HG02943 (cell line): Measurements from ENCODE around the gene IL34.

Experiments used
- ATAC-seq: cut with Tn5 transposase; IDR thresholded peaks from one replicate; pipeline ENCODE4 v1.9.1; 2021; ENCODE audit warnings: mild to moderate bottlenecking, low read depth, moderate library complexity; ENCODE audit not compliant: unreplicated experiment

IL34 gene

DNA sequence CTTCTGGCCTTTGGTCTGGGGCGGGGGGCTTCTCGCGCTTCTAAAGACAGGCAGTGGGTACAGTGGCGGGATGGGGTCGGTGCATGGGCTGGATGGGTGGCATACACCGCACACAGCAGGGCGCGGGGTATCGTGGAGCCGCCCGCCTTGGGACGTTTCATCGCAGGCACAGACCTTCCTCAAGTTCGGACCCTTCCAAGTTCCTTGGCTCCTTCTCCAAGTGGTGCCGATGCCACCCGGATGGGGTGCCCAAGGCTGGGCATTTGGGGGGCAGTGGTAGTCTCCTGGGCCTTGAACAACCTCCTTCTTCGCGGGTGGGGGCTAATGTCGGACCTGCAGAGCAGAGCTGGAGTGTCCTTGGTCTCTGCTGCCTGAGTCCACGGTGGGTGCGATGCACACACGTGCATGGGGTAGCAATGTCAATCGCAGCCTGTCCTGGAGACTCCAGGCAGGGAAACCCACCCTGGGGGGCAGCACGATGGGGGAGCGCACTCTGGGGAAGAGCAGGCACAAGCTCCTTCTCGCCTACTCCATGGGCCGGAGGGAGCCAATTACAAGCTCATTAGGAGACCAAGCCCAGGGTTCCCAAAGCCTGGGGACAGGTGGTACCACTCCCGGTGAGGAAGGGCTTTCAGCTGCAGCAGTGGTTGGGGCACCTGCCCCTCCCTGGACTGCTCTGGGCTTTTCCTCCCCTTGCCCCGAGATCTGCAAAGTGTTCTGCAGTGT lies 40.2 kb downstream of the IL34 start:
- no peak for ATAC-seq

DNA sequence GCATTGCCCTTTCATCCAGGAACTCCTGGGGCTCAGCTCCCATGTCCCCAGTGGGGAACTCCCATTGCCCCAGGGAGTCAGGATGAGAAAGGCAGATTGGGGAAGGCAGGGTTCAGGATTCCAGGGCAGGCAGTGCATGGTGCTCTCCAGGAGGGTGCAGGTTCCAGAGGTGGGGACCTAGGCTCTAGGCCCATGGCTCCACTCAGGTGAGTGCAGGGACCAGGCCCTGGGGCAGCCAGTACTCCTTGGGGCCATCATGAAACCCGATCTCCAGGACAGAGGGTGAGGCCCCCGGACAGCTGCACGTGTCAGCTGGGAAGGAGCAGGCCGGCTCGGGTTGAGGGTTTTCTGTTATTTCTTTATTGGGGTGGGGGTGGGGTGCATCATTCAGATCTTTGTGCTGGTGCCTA lies 40.7 kb downstream of the IL34 start:
- ATAC-seq, result no peak

DNA sequence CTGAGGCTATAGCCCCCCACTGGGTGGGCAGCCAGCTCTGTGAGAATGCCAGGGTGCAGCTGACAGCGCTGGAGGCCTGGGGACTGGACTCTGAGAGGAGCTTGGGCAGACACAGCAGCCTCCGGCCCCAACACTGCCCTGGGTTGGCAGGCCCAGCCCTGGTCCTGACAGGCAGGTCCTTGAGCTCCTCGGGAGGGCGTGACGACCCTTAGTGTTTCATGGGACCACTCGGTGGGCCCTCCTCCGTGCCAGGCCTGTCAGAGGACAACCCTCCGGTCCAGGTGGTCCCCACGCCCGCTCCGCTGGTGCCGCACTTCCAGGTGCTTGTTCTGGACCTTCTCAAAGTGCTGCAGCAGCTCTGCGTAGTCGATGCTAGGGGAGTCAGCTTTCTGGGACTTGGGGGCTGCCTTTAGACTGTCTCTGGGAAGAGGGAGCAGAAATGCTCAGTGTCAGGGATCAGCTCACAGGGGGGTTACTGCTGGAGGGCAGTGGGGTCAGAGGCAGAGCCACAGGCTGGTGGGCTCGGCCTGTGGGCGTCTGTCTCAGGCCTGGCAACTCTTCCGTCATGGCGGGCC lies 41.4 kb downstream of the IL34 start:
- no peak for ATAC-seq

DNA sequence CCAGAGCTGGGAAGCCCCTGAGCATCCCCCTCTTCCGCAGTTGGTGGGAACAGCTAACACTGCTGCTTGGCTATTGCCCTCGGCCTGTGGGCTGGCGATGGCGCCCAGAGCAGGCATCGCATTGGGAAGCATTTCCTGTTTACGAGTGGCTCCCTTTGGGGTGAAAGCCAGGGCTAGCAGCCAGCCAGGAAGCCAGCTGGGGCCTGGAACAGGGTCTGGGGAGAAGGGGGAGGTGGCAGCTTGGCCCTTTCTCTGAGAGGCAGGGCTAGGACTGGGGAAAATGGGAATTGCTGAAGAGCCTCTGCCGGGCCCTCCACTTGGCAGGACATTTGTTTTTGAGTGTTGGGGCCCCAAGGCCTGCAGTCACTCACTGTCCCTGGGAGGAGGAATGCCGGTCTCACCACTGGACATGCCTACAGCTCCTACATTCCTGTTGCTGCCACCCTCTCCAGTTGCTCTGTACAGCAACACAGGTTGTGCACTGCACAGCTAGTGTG lies 41.9 kb downstream of the IL34 start:
- no peak for ATAC-seq

DNA sequence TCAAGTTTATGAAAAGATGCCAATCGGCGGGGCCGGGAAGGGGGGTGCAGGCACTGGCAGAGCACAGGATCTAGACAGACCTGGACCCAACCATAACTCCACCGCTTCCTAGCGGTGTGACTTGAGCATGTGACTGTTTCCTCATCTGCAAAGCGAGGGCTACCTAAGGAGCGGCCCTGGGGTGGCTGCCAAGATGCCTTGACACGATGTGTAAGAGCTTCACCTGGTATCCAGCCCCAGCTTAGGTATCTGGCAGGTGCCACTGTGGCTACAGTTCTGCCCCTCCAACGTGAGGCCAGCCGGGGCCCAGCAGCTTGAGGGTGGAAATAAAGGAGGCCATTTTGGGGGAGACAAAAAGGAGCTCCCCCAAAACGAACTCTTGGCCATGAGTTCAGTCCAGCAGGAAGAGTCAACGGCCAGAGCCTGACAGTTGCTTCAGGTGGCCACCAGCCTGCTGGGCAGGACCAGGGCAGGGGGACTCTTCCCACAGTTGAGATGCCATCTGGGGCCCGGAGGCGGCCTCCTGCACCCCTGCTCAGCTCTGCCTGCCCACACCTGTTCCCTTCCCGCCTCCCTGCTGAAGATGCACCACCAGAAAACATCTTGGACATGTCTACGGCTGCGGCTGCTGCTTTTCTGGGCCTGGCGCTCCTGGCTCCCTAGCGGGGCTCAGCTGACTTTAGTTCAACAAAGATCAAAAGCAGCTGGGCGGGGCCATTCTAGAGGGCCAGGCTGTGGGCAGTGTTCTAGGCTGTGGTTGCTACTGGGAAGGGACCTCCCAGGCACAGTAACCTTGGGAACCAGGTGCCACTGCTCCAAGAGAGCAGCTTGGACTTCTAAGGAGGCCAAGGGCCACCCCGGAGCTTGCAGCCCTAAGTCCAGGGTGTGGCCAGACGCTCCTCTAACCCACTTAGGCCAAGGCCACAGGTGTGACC lies 42.9 kb downstream of the IL34 start:
- no peak for ATAC-seq

DNA sequence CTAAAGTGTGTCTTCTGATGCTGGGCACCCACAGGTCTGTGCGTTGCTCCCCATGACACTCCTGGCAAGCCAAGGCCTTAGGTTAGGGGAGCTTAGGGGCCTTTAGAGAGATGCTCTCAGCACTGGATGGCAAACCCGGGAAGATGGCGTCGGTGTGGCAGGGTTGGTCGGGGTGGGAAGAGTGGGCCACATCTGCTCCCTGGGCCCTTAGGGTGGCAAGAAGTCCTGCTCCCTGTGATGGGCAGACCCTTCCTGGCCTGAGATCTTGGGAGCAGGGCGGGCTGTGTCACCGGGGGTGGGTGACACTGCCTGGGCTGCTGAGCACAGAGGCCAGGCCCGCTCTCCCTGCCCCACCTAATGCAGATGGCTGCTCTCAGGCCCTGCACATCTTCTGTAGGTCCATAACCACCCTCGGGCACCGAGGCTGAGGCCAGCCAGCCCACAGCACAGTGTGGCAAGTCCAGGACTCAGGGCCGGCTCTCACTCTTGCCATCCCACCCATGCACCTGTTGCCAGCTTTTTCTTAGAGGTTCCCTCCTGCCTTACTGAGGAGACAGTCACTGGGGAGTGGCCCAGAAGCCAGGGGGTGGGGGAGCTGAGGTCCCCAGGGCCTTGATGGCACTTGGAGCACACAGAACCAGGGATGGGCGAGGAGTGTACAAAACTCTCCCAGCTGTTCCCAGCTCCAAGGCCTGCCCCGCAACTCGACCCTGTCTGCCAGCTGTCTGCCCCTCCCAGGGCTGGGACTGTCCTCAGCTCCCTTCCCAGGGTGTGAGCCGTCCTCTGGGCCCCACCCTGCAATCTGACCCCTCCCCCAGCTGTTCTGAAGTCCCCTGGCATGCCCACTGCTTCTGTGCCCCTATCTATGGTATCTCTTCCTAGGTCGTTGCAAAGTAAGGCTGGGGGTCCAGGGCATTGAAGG lies 43.9 kb downstream of the IL34 start:
- no peak for ATAC-seq

DNA sequence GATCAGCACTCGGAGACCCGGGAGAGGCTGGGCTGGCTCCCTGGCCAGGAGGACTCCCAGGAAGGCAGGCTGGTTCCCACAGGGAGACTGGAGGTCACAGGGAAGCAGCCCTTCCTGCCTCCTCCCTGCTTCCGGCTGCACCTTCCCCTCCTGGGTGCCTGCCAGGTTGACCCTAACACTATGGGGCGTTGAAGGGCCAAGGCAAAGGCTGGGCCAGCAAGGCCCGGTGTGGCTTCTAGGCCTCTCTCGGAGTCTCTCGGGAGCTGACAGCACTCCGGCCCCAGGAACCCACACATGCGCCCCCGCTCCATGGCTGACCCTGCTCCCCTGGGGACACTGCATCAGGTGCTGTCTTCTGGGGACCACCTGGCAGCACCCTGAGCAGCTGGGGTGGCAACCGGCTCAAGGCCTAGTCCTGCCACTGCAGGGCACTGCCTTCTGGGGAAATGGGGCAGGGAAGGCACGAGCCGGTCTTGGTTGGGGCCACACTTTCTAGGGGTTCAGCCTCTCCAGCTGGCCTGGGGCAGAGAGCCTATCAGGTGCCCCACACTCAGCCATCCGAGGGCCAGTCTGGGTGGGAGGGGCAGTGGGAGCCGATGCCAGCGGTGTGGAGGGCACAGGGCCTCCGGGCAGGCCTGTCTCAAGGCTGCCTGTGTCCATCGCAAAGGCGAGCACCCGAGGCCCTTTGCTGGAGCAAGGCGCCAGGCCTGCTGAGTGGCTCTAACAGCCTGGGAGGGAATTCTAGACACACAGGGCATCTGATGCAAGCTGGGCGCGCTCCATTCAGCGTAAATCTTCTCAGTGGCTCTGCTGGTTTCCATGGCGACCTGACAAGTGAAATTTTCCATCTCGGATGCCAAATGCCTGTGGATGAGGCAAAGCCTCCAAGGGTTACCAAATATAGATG lies 45.1 kb downstream of the IL34 start:
- ATAC-seq, result no peak

DNA sequence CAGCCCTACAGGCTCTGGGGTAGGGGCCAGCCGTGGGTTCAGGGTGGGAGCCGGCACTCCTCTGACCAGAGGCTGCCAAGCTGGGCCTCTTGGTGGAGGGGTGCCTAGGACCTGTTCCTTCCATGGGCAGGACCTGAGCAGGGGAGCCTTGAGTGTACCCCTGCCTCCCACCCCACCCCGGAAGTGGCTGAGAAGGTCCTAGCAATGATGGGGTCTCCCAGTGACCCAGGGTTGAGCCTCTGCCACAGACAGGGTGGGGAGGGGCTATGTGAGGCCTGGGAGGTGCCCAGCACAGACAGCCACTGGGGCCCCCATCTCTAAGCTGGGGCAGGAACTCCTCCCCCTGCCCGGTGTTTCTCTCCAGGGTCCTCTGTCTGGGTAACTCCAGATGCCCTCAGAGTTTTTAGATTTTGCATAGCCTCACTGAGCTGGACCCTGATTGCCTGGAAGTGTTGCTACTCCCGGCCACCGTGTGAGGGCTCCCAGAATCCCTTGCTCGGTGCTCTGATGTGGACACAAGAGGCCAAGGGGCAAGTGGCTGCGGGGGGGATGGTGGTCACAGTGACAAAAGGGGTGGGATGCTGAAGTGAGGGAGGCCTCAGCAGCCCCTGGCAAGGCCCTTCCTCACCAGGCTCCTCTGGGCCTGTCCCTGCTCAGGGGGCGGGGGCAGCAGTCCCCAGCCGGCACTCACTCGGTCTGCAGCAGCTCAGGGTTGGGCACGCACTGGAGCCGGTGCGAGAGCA lies 45.9 kb downstream of the IL34 start:
- no peak for ATAC-seq

DNA sequence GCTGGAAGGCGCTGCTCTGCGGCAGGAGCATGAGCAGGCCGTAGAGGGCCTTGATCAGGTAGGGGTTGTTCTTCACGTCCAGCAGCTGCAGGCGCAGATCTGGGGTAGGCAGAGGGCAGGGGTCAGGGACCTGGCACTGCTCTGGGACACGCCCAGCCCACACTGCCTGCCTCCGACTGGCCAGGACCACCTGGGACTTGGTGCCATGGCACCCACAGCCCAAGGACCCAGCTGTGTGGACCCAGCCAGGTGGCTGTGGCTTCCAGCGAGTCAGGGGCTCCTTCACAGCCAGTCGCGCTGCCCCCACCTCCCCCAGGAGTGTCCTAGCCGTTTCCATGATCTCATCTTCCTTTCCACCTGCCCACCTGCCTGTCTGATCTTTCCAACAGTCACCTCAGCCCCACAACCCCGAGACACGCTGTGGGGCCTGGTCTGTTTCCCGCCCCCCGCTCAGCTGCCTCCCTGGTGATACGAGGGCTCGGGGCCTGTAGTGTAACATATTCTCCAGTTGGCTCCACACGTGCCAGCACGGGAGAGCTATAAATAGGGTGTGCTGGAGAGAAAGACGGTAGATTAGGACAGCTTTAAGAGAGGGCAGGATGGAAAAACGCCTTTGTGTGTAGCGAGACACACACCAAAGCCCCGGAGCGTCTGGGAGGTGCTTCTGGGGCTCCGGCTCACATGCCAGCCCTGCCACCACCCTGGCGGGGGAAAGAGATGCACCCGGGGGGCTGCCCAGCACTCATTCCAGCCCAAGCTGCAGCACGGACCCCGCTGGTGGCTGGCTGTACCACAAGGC lies 46.7 kb downstream of the IL34 start:
- no peak for ATAC-seq

DNA sequence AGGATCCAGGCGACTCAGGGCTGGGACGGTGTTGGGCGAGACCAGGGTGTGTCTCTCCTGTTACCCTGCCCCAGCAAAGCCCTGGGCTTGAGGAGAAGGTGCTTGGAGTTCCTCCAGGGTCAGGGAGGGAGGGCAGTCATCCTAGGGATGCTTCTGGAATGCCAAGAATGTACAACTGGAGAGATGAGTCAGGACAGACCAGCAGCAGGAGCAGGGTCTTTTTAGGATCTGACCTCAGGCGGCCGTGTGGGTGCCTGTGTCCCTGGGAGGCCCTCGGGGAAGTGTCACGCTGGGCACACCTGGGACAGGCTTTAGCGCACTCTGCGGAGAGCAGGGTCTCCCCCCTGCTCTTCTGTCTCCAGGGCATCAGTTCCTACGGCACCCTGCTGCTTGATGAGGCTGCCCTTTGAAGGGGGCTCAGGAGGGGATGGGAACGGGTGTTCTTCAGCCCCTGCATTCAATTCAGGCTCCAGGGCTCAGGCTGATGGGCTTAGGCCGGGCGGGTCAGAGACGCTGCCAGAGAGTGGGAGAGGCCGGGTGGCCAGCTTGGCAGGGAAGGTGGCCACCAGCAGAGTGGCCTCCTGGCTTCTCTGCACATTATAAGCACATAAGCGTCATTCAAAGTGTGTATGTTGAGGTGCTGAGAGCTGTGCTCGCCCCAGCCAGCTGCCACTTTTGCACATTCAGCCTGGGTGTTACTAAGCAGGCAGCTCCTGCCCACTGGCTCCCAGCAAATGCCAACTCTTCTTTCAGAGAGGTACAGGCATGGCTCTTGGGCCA lies 47.9 kb downstream of the IL34 start:
- no peak for ATAC-seq

DNA sequence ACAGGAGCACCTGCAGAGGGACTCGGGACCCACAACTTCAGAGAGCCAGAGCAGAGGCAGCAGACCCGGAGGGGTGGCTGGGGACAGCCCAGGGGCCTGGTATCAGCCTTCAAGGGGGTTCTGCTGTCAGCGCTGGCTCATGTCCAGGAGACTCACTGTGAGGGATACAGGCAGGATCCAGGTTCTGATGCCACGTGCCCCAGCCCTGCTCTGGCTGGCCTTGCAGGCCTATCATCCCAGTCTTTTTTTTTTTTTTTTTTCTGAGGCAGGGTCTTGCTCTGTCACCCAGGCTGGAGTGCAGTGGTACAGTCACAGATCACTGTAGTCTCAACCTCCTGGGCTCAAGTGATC lies 48.5 kb downstream of the IL34 start:
- no peak for ATAC-seq

DNA sequence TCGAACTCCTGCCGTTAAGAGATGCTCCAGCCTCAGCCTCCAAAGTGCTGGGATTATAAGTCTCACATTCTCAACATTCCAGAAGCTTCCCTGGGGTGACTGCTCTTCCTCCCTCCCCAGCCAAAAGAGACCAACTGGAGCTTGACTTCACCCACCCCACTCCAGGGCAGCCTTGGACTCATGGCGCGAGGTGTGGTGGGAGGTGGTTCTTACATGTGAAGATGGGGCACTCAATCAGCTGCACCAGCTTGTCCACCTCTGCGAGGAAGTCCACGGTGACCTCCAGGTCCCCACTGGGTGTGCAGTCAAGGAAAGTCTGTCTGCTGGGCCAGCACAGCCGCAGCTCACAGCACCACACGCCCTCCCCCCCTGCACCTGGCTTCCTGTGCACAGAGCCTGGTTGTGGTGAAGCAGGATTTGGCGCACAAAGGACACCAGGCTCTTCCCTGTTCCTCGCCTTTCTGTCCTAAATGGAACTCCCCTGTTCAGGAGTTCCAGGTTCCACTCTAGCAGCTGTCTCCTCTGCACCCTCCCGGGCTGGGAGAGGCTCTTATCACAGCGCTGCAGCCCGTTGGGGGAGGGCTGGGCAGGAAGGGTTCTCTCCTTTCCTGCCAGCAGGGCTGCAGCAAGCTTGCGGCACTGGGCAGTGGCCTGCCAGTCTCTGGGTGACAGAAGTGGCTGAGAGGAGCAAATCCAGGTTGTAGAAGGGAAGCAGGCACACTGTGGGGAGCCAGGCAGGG lies 49.1 kb downstream of the IL34 start:
- ATAC-seq, result no peak

DNA sequence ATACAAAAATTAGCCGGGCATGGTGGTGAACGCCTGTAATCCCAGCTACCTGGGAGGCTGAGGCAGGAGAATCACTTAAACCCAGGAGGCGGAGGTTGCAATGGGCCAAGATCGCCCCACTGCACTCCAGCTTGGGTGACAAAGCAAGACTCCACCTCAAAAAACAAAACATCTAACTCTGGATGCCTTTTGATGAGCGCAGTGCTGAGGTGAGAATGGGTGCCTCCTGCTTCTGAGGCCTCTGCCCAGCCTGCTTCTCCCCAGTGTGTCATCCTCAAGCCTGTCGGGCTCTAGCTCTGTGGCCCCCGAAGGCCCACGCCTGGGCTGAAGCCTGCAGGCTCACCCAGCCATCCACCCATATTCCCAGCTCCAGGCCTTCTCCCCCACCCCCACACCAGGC lies 50.0 kb downstream of the IL34 start:
- no peak for ATAC-seq

DNA sequence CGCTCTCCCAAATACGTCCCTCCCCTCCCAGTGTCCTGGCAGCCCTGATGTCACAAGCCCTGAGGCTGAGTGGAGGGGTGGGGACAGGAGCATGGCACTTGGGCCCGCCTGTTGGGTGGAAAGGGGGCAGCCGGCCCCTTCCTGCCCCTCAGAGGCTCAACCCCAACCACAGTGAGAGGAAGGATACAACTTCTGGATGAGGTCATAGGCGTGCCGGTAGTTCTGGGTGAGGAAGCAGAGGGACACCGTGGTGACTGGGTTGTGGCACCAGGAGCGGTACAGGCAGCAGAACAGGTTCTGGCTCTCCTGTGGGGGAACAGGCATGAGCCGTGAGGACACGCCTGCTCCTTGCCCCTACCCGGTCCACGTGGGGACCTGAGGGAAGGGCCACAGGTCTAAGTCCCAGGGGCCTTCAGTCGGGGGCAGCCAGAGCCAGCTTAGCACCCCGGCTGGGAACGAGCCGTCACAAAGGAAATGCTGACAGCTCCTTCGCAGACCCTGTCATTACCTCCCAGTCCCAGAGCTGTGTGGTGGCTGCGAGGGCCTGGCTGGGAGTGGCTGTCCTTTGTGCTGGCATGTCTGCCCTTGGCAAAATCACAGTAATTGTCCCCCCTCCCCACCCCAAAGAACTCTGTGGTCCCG lies 50.7 kb downstream of the IL34 start:
- no peak for ATAC-seq

DNA sequence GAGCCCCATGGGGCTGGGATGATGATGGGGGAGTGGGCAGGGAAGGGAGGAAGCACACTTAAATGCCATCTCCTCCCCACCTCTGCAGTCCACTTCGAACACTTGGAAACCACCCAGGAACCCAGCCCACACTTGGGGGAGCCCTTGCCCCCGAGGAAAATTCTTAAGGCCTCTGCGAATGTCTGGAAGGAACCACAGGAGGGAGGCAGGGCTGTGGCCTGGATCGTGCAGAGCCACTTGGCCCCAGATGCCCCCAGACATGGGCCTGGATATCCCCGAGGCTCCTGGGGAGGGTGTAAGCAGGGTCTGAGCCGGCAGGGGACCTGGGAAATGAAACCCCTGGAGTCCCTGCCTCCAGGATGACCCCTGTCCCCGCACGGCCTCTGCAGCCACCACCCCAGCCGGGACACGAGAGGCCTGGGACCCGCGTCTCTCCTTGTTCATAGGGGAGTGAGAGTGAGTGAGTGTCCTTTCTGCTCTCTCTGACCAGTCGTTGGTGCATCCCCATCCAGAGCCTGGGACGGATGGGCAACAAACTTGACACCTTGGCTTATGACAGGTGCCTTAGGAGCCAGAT lies 51.3 kb downstream of the IL34 start:
- no peak for ATAC-seq

DNA sequence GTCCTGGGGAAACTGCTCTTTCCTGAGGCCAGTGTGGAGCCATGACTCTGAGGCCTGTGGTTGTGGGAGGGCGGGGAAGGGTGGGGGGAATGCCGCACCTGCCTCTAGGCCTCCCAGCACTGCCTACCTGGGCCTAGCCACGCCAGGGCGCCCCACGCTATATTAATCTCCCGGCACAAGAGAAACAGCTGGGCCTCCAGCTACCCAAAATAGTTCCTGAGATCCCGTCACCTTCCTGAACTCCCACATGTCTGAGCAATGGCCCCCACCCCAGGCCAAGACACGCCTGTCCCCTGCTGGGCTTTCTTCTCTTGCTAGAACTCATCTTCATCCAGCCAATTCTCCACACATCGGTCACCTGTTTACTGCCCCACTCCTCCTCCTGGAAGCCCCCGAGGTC lies 52.5 kb downstream of the IL34 start:
- ATAC-seq, result no peak
